CD4-positive, alpha-beta T cell (primary cell): ENCODE results near the gene MSLN. TPM values are rescaled to one million over a fixed set of nuclear protein-coding genes. Genes with fewer than 3 reads are reported as not detected.

Experiments
- ATAC-seq: fragments of 200-7000 bp; cut with Tn5 transposase; one replicate; pipeline ENCODE4 v1.10.0; 2022; ENCODE audit warnings: mild to moderate bottlenecking; ENCODE audit not compliant: poor library complexity
- CTCF ChIA-PET: fragments of 350-600 bp; sonication (Branson Sonifier 250); formaldehyde crosslinking; loops from one replicate; lab custom pipeline; 2021; ENCODE audit warnings: antibody characterized with exemption, inconsistent platforms; lab: Charles Lee
- POLR2A ChIA-PET: fragments of 350-600 bp; sonication (Branson Sonifier 250); formaldehyde crosslinking; loops from one replicate; lab custom pipeline; 2021; ENCODE audit warnings: antibody characterized with exemption, inconsistent platforms; lab: Charles Lee
- DNase-seq, 14 experiments: peaks; one replicate each; pipeline ENCODE4 v3.0.0-alpha.2; 2013 to 2020; ENCODE audit warnings: mixed read lengths in 2 of 14
- H3K27ac ChIP-seq, 2 donors: one replicate each; pipeline versions ENCODE4 v1.5.1 to v1.7.0; 2013; ENCODE audit warnings: low read length in 2 of 2, low read depth in 1 of 2, mild to moderate bottlenecking in 1 of 2
- H3K27me3 ChIP-seq, 2 experiments: 1 replicate in 1 of 2; 2 replicates in 1 of 2; pipeline versions ENCODE4 v1.6.1 to v1.7.0; 2013; ENCODE audit warnings: low read length in 2 of 2, control low read depth in 1 of 2, mild to moderate bottlenecking in 1 of 2, moderate library complexity in 1 of 2; ENCODE audit not compliant: insufficient read depth in 2 of 2, control insufficient read depth in 1 of 2
- H3K36me3 ChIP-seq: one replicate; pipeline ENCODE4 v1.6.1; 2013; ENCODE audit warnings: low read length, control low read depth; ENCODE audit not compliant: insufficient read depth
- H3K4me1 ChIP-seq: one replicate; pipeline ENCODE4 v1.6.1; 2013; ENCODE audit warnings: low read length, control low read depth; ENCODE audit not compliant: insufficient read depth
- H3K4me3 ChIP-seq: one replicate; pipeline ENCODE4 v1.5.1; 2013; ENCODE audit warnings: mild to moderate bottlenecking, low read length, moderate library complexity
- H3K9me3 ChIP-seq, 2 experiments: 1 replicate in 1 of 2; 2 replicates in 1 of 2; pipeline versions ENCODE4 v1.6.1 to v1.7.0; 2013; ENCODE audit warnings: low read length in 2 of 2, mild to moderate bottlenecking in 2 of 2, control low read depth in 1 of 2, moderate library complexity in 1 of 2; ENCODE audit not compliant: control insufficient read depth in 1 of 2, insufficient read depth in 1 of 2
- H3K27ac Mint-ChIP-seq: one replicate; pipeline ENCODE4 v1.8.0; 2020; ENCODE audit warnings: mixed read lengths
- H3K27me3 Mint-ChIP-seq: one replicate; pipeline ENCODE4 v1.8.0; 2021; ENCODE audit warnings: mixed read lengths
- H3K36me3 Mint-ChIP-seq: one replicate; pipeline ENCODE4 v1.8.0; 2021; ENCODE audit warnings: low read depth, mixed read lengths
- H3K4me1 Mint-ChIP-seq: one replicate; pipeline ENCODE4 v1.8.0; 2021; ENCODE audit warnings: low read depth, mixed read lengths
- H3K4me3 Mint-ChIP-seq: one replicate; pipeline ENCODE4 v1.8.0; 2020; ENCODE audit warnings: mild to moderate bottlenecking, mixed read lengths
- H3K9me3 Mint-ChIP-seq: one replicate; pipeline ENCODE4 v1.8.0; 2020; ENCODE audit warnings: mixed read lengths
- CTCF ChIP-seq: fragments of 200-600 bp; IDR thresholded peaks from one replicate; pipeline ENCODE4 v1.8.0; 2022; ENCODE audit warnings: antibody characterized with exemption, mild to moderate bottlenecking
- intact Hi-C, 2 experiments: fragments of 100-400 bp; cut with DNase I in 1 of 2; cut with micrococcal nuclease in 1 of 2; formaldehyde crosslinking; loops; one replicate each; pipeline versions ENCODE4 v1.15.1 to v1.9.0; 2023 to 2025; cut with DNase I, micrococcal nuclease
- total RNA-seq, 174 experiments: library from RNA in 2 of 174; stranded (reverse) in 2 of 174; gene quantifications; one replicate each; pipeline ENCODE4 v1.2.3 and lab custom pipeline; 2021 to 2026

The MSLN gene
- total RNA-seq, 2 experiments from 2014 or later = not detected

- ChIA-PET POLR2A (no interaction called here), CTCF (no interaction called here)
- Histone ChIP-seq H3K36me3 (peaks cover 51% of the 10 kb centered on the region), H3K9me3 (no peaks in the 10 kb centered on the region), H3K4me3 (no peak overlapping the region), H3K4me1 (peaks cover under 1% of the 10 kb centered on the region), H3K27me3 (no peaks in the 10 kb centered on the region), H3K27ac (no peak overlapping the region)
- no peak overlapping the region for H3K4me3 Mint-ChIP-seq
- no peak overlapping the region for H3K27ac Mint-ChIP-seq
- intact Hi-C loops = no loop called here
- DNase-seq = peak in 1 of 14 experiments; percentile 15
- H3K4me1 Mint-ChIP-seq = no peaks in the 10 kb centered on the region
- H3K9me3 Mint-ChIP-seq = no peaks in the 10 kb centered on the region
- TF ChIP-seq CTCF = no peak
- peaks cover 33% of the 10 kb centered on the region for H3K36me3 Mint-ChIP-seq
- ATAC-seq = no peak
- H3K27me3 Mint-ChIP-seq = no peaks in the 10 kb centered on the region
Observed at GRCh38 chr16:734208-734980, 26.1 kb upstream of the MSLN start.

GRCh38 chr16:734981-735881, 25.3 kb upstream of the MSLN start:
- no peak for TF ChIP-seq CTCF
- peaks cover 33% of the 10 kb centered on the region for H3K36me3 Mint-ChIP-seq
- no peak overlapping the region for H3K27ac Mint-ChIP-seq
- ChIA-PET POLR2A (no interaction called here), CTCF (no interaction called here)
- Histone ChIP-seq H3K27ac (no peak overlapping the region), H3K9me3 (no peaks in the 10 kb centered on the region), H3K27me3 (no peaks in the 10 kb centered on the region), H3K36me3 (peaks cover 54% of the 10 kb centered on the region), H3K4me1 (peaks cover 9% of the 10 kb centered on the region), H3K4me3 (no peak overlapping the region)
- DNase-seq = peak in 1 of 14 experiments; percentile 12
- no peaks in the 10 kb centered on the region for H3K4me1 Mint-ChIP-seq
- ATAC-seq = no peak
- intact Hi-C loops = no loop called here
- H3K4me3 Mint-ChIP-seq = no peak overlapping the region
- no peaks in the 10 kb centered on the region for H3K9me3 Mint-ChIP-seq
- H3K27me3 Mint-ChIP-seq = no peaks in the 10 kb centered on the region

- DNase-seq (peak in 1 of 14 experiments; percentile 5), ATAC-seq (no peak)
- H3K4me3 Mint-ChIP-seq = no peak overlapping the region
- no peaks in the 10 kb centered on the region for H3K27me3 ChIP-seq
- no peak overlapping the region for H3K27ac Mint-ChIP-seq
- H3K36me3 ChIP-seq = peaks cover 54% of the 10 kb centered on the region
- no peak overlapping the region for H3K27ac ChIP-seq
- H3K9me3 Mint-ChIP-seq = no peaks in the 10 kb centered on the region
- no peak overlapping the region for H3K4me3 ChIP-seq
- CTCF ChIA-PET = no interaction called here
- H3K4me1 Mint-ChIP-seq = no peaks in the 10 kb centered on the region
- H3K27me3 Mint-ChIP-seq = no peaks in the 10 kb centered on the region
- H3K9me3 ChIP-seq = no peaks in the 10 kb centered on the region
- intact Hi-C loops = no loop called here
- POLR2A ChIA-PET = interaction anchor here (1.0 kb wide), 1 partner anchor 14 kb away, joined by 3 read pairs; no protein-coding TSS in a partner anchor
- H3K4me1 ChIP-seq = peaks cover 15% of the 10 kb centered on the region
- H3K36me3 Mint-ChIP-seq = peaks cover 33% of the 10 kb centered on the region
- TF ChIP-seq CTCF = no peak
Observed at GRCh38 chr16:735982-736453, 24.5 kb upstream of the MSLN start.
